OCI-LY1 (cell line): Measurements from ENCODE around the gene COL4A4.

Experiments used
- H2AFZ ChIP-seq: fragments of 200-600 bp; sonication (generic), shearing (Covaris generic); 2 replicates; pipeline ENCODE4 v1.6.0; 2014; ENCODE audit warnings: antibody characterized with exemption, mild to moderate bottlenecking, low read length
- H3F3A ChIP-seq: fragments of 200-600 bp; sonication (generic), shearing (Covaris generic); 2 replicates; pipeline ENCODE4 v1.6.0; 2014; ENCODE audit warnings: mild to moderate bottlenecking, antibody characterized with exemption, low read length, moderate library complexity; ENCODE audit not compliant: insufficient read depth
- H3K27ac ChIP-seq: fragments of 200-600 bp; sonication (generic); 2 replicates; pipeline ENCODE4 v1.5.1; 2014; ENCODE audit warnings: low read length, mixed run types, mild to moderate bottlenecking, low read depth; ENCODE audit not compliant: poor library complexity, severe bottlenecking
- H3K27me3 ChIP-seq: fragments of 200-600 bp; sonication (generic); 2 replicates; pipeline ENCODE4 v1.6.0; 2014; ENCODE audit warnings: antibody characterized with exemption, mild to moderate bottlenecking, low read length, moderate library complexity; ENCODE audit not compliant: insufficient read depth
- H3K36me3 ChIP-seq: fragments of 200-600 bp; sonication (generic); 2 replicates; pipeline ENCODE4 v1.6.1; 2014; ENCODE audit warnings: mild to moderate bottlenecking, antibody characterized with exemption, low read length, moderate library complexity, mixed read lengths; ENCODE audit not compliant: insufficient read depth
- H3K4me1 ChIP-seq: fragments of 200-600 bp; sonication (generic); 2 replicates; pipeline ENCODE4 v1.5.1; 2014; ENCODE audit warnings: mild to moderate bottlenecking, low read length, moderate library complexity; ENCODE audit not compliant: insufficient read depth, severe bottlenecking
- H3K4me2 ChIP-seq: fragments of 200-600 bp; sonication (generic), shearing (Covaris generic); 2 replicates; pipeline ENCODE4 v1.6.1; 2014; ENCODE audit warnings: low read length
- H3K4me3 ChIP-seq: fragments of 200-600 bp; sonication (generic); 2 replicates; pipeline ENCODE4 v1.5.1; 2014; ENCODE audit warnings: low read length, low read depth, mild to moderate bottlenecking, mixed read lengths; ENCODE audit not compliant: poor library complexity, severe bottlenecking
- H3K79me2 ChIP-seq: fragments of 200-600 bp; shearing (Covaris generic); 2 replicates; pipeline ENCODE4 v1.6.1; 2016; ENCODE audit warnings: mixed run types, low read length, mixed read lengths; ENCODE audit not compliant: insufficient read depth
- H3K9ac ChIP-seq: fragments of 200-600 bp; sonication (generic), shearing (Covaris generic); 2 replicates; pipeline ENCODE4 v1.6.1; 2014; ENCODE audit warnings: mild to moderate bottlenecking, low read length, mixed read lengths
- H3K9me2 ChIP-seq: fragments of 200-600 bp; sonication (generic), shearing (Covaris generic); 2 replicates; pipeline ENCODE4 v1.6.1; 2014; ENCODE audit warnings: low read depth, mild to moderate bottlenecking, low read length, mixed read lengths
- H3K9me3 ChIP-seq: fragments of 200-600 bp; shearing (Covaris generic); 2 replicates; pipeline ENCODE4 v1.6.1; 2014; ENCODE audit warnings: low read length, mixed read lengths
- H4K20me1 ChIP-seq: fragments of 200-600 bp; sonication (generic), shearing (Covaris generic); 2 replicates; pipeline ENCODE4 v1.6.0; 2016; ENCODE audit warnings: mild to moderate bottlenecking, low read length; ENCODE audit not compliant: insufficient read depth
- CTCF ChIP-seq: fragments of 200-600 bp; sonication (generic), shearing (Covaris generic); IDR thresholded peaks from 2 replicates; pipeline ENCODE4 v1.5.1; 2017; ENCODE audit warnings: mild to moderate bottlenecking, antibody characterized with exemption, low read length, moderate library complexity, mixed read lengths
- EZH2 ChIP-seq: fragments of 200-600 bp; sonication (generic), shearing (Covaris generic); IDR thresholded peaks from 2 replicates; pipeline ENCODE4 v1.8.0; 2017; ENCODE audit warnings: borderline replicate concordance, mixed run types, mild to moderate bottlenecking, antibody characterized with exemption, low read length, moderate library complexity, mixed read lengths

COL4A4 gene

GRCh38 chr2:227143895-227144294 is 20.1 kb downstream of the COL4A4 start:
- Histone ChIP-seq H2AFZ (no peak overlapping the region), H3K9me2 (no peaks in the 10 kb centered on the region), H3K4me3 (no peak overlapping the region), H3K79me2 (no peaks in the 10 kb centered on the region), H4K20me1 (no peaks in the 10 kb centered on the region), H3K4me1 (no peaks in the 10 kb centered on the region), H3K4me2 (no peak overlapping the region), H3K27me3 (no peaks in the 10 kb centered on the region), H3K36me3 (peaks cover 18% of the 10 kb centered on the region; the same call in 1 of the 2 replicates), H3K27ac (no peak overlapping the region), H3K9me3 (0 out of 2 replicates have a peak, but pooled peaks cover 3% of the 10 kb centered on the region), H3F3A (no peaks in the 10 kb centered on the region), H3K9ac (no peak overlapping the region)
- TF ChIP-seq EZH2: no peak

DNA sequence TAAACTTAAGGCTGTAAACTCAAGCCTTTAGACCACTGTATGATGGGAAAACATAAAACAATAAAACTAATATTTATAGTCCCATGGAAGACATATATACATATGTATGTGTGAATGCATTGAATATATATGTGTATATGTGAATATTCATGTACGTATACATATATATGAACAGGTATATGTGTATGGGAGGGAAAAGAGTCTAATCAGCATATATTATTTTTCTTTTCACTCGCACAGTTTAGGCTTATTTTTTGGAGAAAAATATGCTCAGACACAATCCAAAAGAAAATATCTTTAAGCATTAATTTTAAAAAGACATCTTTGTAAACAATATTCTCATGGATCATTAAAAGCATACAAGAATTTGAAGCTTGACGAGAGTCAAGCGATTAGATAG is 22.7 kb downstream of the COL4A4 start:
- no peaks in the 10 kb centered on the region for H3K27me3 ChIP-seq
- no peak overlapping the region for H2AFZ ChIP-seq
- H3K9ac ChIP-seq: no peak overlapping the region
- no peak overlapping the region for H3K27ac ChIP-seq
- H3K9me3 ChIP-seq: no peaks in the 10 kb centered on the region
- no peaks in the 10 kb centered on the region for H4K20me1 ChIP-seq
- H3K79me2 ChIP-seq: no peaks in the 10 kb centered on the region
- H3K4me2 ChIP-seq: no peak overlapping the region
- no peaks in the 10 kb centered on the region for H3K9me2 ChIP-seq
- H3K4me1 ChIP-seq: no peaks in the 10 kb centered on the region
- TF ChIP-seq EZH2 (no peak), CTCF (no peak)
- H3K4me3 ChIP-seq: no peak overlapping the region
- H3F3A ChIP-seq: no peaks in the 10 kb centered on the region
- peaks cover 10% of the 10 kb centered on the region; the same call in 1 of the 2 replicates for H3K36me3 ChIP-seq

DNA sequence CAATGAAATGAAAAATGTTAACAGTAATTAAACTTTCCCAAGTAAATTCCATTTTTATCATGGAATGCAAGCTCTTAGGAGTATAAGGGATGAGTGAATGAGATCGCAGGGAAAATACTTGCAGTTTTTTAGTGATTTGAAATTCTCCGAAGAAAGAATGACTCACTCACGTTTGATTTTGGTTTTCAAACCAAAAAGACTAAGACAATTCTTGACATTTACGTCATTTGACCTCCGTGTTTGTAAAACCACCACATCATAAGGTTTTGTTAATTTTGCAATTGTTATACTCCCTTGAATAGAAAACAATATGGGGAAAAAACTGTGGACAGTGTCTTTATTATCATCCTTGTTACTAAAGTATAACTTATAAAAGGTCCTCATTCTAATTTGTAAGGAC is 29.4 kb downstream of the COL4A4 start:
- H3K27ac ChIP-seq: no peak overlapping the region
- no peaks in the 10 kb centered on the region for H3K79me2 ChIP-seq
- no peak overlapping the region for H3K9ac ChIP-seq
- H4K20me1 ChIP-seq: no peaks in the 10 kb centered on the region
- H3K27me3 ChIP-seq: no peaks in the 10 kb centered on the region
- no peaks in the 10 kb centered on the region for H3K9me3 ChIP-seq
- no peaks in the 10 kb centered on the region for H3F3A ChIP-seq
- H3K4me1 ChIP-seq: peaks cover 7% of the 10 kb centered on the region
- H3K4me2 ChIP-seq: no peak overlapping the region
- no peak overlapping the region for H2AFZ ChIP-seq
- no peaks in the 10 kb centered on the region for H3K9me2 ChIP-seq
- H3K36me3 ChIP-seq: no peaks in the 10 kb centered on the region; the same call in 1 of the 2 replicates
- TF ChIP-seq CTCF: no peak
- TF ChIP-seq EZH2: no peak
- H3K4me3 ChIP-seq: no peak overlapping the region

GRCh38 chr2:227132986-227133385 is 31.0 kb downstream of the COL4A4 start:
- Histone ChIP-seq H4K20me1 (no peaks in the 10 kb centered on the region), H3K4me2 (no peak overlapping the region), H3K79me2 (no peaks in the 10 kb centered on the region), H2AFZ (no peak overlapping the region), H3K9me2 (no peaks in the 10 kb centered on the region), H3K9ac (no peak overlapping the region), H3K36me3 (no peaks in the 10 kb centered on the region; the same call in 1 of the 2 replicates), H3K9me3 (no peaks in the 10 kb centered on the region), H3K4me3 (no peak overlapping the region), H3F3A (no peaks in the 10 kb centered on the region), H3K27ac (no peak overlapping the region), H3K4me1 (peaks cover 7% of the 10 kb centered on the region), H3K27me3 (no peaks in the 10 kb centered on the region)
- TF ChIP-seq EZH2 (no peak), CTCF (no peak)
